GM18858 (cell line): Measurements from ENCODE around the gene IGFLR1.
"Not testable (repeated sequence)": the region's sequence is repeated elsewhere in the genome, so short reads cannot be mapped to it uniquely, and the experiment has no call there.

Source experiments
- ATAC-seq: cut with Tn5 transposase; IDR thresholded peaks from one replicate; pipeline ENCODE4 v1.9.1; 2021; ENCODE audit not compliant: unreplicated experiment

Gene IGFLR1

GRCh38 chr19:35712567-35713505 lies 29.4 kb downstream of the IGFLR1 start:
- no peak for ATAC-seq

GRCh38 chr19:35710784-35711723 lies 31.2 kb downstream of the IGFLR1 start:
- ATAC-seq = no peak

- ATAC-seq = no peak
Measured at GRCh38 chr19:35708391-35708790, 33.9 kb downstream of the IGFLR1 start.

- no peak for ATAC-seq
Measured at GRCh38 chr19:35704218-35704617, 38.0 kb downstream of the IGFLR1 start, which contains the start of gene ZBTB32. Gene ZBTB32, plus strand, starts transcription at chr19:35704558. Its CDS starts 10,069 bp downstream, at chr19:35714627.

- no peak for ATAC-seq
Measured at GRCh38 chr19:35703343-35703742, 38.9 kb downstream of the IGFLR1 start.

GRCh38 chr19:35702223-35703012 lies 39.8 kb downstream of the IGFLR1 start:
- ATAC-seq = peak; percentile 93

- no peak for ATAC-seq
Measured at GRCh38 chr19:35696835-35697234, 45.4 kb downstream of the IGFLR1 start.

GRCh38 chr19:35695895-35696422 lies 46.3 kb downstream of the IGFLR1 start:
- no peak for ATAC-seq

GRCh38 chr19:35693835-35694599 lies 48.2 kb downstream of the IGFLR1 start:
- ATAC-seq = peak; percentile 62

GRCh38 chr19:35693422-35693821 lies 48.8 kb downstream of the IGFLR1 start:
- no peak for ATAC-seq

GRCh38 chr19:35692010-35692409 lies 50.2 kb downstream of the IGFLR1 start:
- ATAC-seq = no peak

- not testable (repeated sequence) for ATAC-seq
Measured at GRCh38 chr19:35691106-35691505, 51.1 kb downstream of the IGFLR1 start.

- no peak for ATAC-seq
Measured at GRCh38 chr19:35689836-35690235, 52.4 kb downstream of the IGFLR1 start.
